HTR-8/SVneo (cell line): Measurements from ENCODE around the gene RASL12.
"Not testable (repeated sequence)": the region's sequence is repeated elsewhere in the genome, so short reads cannot be mapped to it uniquely, and the experiment has no call there.

ENCODE experiments used
- DNase-seq: peaks from one replicate; pipeline ENCODE4 v3.0.0; 2011; ENCODE audit warnings: low spot score, mixed read lengths; ENCODE audit not compliant: insufficient read length
- FAIRE-seq: peaks from 2 replicates; lab custom pipeline; 2011; peaks lifted over from hg19 to GRCh38; lab: Jason Lieb, UNC

Gene RASL12

GRCh38 chr15:65077291-65077980 is 9.6 kb upstream of the RASL12 start:
- FAIRE-seq, result no peak
- no peak for DNase-seq

- FAIRE-seq, result no peak
- no peak for DNase-seq
Observed at GRCh38 chr15:65076486-65077290, 8.9 kb upstream of the RASL12 start, which contains the start of gene KBTBD13. TSS of gene KBTBD13 (plus strand) at chr15:65076746. CDS start at chr15:65076816, 70 bp downstream.

GRCh38 chr15:65075607-65076395 is 8.0 kb upstream of the RASL12 start:
- not testable (repeated sequence) for FAIRE-seq, DNase-seq

- not testable (repeated sequence) for FAIRE-seq, DNase-seq
Observed at GRCh38 chr15:65074946-65075345, 7.2 kb upstream of the RASL12 start.

GRCh38 chr15:65072617-65073016 is 4.8 kb upstream of the RASL12 start:
- FAIRE-seq (no peak), DNase-seq (no peak)

- DNase-seq (no peak), FAIRE-seq (no peak)
Observed at GRCh38 chr15:65072027-65072426, 4.2 kb upstream of the RASL12 start.

DNA sequence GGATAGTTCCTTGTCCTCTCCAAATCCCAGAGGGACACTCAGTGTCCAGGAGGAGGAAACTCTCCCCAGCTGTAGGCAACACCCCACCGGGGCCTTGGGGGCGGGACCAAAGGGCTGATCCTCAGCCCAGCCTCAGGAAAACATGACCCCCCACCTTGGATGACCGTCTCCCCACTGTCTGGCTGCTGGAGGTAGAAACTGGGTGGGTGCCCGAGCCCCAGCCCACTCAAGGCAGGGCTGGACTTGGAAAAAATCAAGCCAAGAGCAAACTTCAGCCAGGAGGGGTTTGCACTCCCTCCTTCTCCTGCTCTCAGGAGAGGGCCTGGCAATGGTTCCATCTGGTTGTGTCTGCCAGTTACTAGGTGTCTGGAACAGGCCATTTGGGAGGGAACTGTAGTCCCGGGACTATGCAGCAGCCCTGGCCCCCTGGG is 3.6 kb upstream of the RASL12 start:
- no peak for FAIRE-seq
- no peak for DNase-seq

- DNase-seq, result no peak
- FAIRE-seq, result no peak
Observed at GRCh38 chr15:65069779-65070546, 2.2 kb upstream of the RASL12 start.

GRCh38 chr15:65069179-65069578 is 1.4 kb upstream of the RASL12 start:
- FAIRE-seq, result no peak
- DNase-seq, result no peak

DNA sequence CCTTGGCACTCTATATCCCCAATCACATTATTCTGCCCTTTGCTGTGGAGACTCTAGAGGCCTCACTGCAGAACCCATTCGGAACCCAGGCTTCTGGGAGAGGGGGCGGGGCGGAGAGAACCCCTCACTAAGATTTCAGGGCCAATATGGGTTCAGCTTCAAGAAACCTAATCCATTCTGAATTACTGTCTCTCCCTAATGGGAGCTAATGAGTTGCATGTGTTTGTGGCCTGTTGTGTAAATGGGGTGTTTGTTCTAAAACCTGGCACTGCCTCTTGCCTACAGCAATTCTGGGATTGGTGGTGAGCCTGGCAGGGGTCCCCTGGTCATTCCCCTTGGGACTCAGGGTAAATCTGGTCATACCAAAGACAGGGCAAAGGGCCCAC is 605 bp upstream of the RASL12 start:
- no peak for DNase-seq
- no peak for FAIRE-seq

- DNase-seq, result no peak
- FAIRE-seq, result no peak
Observed at GRCh38 chr15:65067317-65067644, 510 bp downstream of the RASL12 start.

DNA sequence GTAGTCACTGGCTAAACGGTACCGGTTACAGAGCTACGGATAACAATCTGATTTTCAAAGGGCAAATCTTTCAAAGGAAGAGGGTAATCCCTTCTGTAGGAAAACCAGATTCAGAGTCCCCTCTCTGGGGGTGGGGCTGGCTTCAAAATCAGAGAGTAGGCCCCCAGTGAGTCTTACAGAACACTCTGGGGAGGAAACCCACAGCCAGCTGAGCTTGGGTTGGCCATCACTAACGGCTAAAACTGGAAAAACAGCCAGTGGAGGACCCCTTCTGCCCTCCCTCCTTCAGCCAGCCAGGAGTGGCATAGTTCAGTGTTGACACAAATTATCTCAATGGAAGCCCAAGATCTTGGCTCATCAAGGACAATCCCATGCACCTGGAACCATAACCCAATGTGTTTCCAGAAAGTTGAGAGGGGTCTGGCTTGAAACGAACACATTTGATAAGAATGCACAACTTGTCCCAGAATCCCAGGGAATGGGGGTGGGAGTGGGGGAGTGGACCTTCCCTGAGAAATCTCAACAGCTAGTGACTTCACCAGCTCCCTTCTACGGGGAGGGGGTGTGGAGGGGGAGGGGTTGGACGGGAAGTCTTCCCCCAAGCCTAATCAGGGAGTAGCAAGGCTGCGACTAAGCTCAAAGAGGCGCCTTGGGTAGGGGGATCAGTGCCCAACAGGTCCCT is 1.0 kb downstream of the RASL12 start:
- DNase-seq (no peak), FAIRE-seq (no peak)

DNA sequence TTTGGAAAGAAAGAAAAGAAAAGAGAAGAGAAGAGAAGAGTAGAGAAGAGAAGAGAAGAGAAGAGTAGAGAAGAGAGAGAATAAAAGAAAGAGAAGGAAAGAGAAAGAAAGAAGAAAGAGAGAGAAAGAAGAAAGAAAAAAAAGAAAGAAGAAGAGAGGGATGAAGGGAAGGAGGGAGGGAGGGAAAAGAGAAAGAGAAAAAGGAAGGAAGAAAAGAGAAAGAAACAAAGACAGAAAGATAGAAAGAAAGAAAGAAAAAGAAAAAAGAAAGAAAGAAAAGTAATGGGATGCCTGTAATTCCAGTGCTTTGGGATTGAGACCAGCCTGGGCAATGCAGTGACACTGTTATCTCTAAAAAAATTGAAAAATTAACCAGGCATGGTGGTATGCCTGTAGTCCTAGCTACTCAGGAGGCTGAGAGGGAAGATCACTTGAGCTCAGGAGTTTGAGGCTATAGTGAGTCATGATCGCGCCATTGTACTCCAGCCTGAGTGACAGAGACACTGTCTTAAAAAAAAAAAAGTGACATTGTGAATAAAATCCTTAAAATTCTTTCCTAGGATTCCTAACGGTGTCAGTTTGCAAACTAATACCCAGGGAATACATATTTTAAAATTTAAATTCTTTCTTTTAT is 1.7 kb downstream of the RASL12 start:
- no peak for FAIRE-seq

GRCh38 chr15:65062726-65063125 is 5.1 kb downstream of the RASL12 start:
- FAIRE-seq, result no peak

More for the DNA sequence above, 1.7 kb downstream of the RASL12 start:
- DNase-seq, result no peak

GRCh38 chr15:65062061-65062460 is 5.7 kb downstream of the RASL12 start:
- no peak for FAIRE-seq
- DNase-seq, result no peak

More at GRCh38 chr15:65062726-65063125, 5.1 kb downstream of the RASL12 start:
- DNase-seq, result no peak

GRCh38 chr15:65060641-65061397 is 7.0 kb downstream of the RASL12 start:
- DNase-seq, result no peak
- no peak for FAIRE-seq

DNA sequence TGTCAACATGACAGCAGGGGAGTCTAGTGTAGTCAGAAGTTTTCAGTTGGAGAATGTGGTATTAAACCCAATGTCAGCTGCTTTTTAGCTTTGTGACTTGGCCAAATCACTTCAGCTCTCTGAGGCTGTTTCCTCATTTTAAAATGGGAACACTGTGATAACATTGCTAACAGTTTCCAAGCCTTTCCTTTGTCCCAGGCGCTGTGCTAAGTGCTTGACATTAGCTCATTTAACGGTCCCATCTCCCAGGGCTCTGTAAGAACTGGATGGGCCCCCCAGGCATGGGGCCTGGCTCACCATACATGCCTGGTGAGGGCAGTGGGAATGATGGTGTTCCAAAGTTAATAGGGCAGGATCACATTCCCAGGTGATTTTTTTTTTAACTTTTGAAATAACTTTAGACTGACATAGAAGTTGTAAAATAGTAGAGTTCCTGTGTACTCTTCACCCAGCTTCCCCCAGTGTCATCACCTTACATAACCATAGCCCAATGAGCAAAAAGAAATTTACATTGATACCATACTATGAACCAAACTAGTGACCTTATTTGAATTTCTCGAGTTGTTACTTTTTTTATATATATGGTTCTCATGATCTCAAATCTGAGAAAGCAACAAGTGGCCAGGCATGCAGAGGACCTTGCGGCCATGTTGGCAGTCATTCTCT is 7.7 kb downstream of the RASL12 start:
- FAIRE-seq (no peak), DNase-seq (no peak)

GRCh38 chr15:65059369-65059750 is 8.4 kb downstream of the RASL12 start:
- DNase-seq (no peak), FAIRE-seq (no peak)
